GM12891 (cell line): ENCODE measurements around the gene GDPD4.

Source experiments
- PAX5 ChIP-seq: IDR thresholded peaks from 2 replicates; pipeline ENCODE4 v1.6.1; 2011; ENCODE audit warnings: low read length, moderate library complexity, mild to moderate bottlenecking; ENCODE audit not compliant: insufficient read depth, severe bottlenecking
- POLR2A ChIP-seq: IDR thresholded peaks from 2 replicates; pipeline ENCODE4 v1.6.1; 2011; ENCODE audit warnings: low read depth, low read length, control low read depth
- POLR2AphosphoS5 ChIP-seq: IDR thresholded peaks from 2 replicates; pipeline ENCODE4 v1.6.1; 2011; ENCODE audit warnings: low read depth, low read length, control low read depth
- SPI1 ChIP-seq: IDR thresholded peaks from 2 replicates; pipeline ENCODE4 v1.6.1; 2011; ENCODE audit warnings: low read depth, low read length, control low read depth
- TAF1 ChIP-seq: IDR thresholded peaks from 2 replicates; pipeline ENCODE4 v1.6.1; 2011; ENCODE audit warnings: low read depth, low read length, control low read depth

GRCh38 chr11:77213589-77214428 lies 87.7 kb downstream of the GDPD4 start:
- TF ChIP-seq POLR2AphosphoS5 = no peak
- no peak for TF ChIP-seq POLR2A
- no peak for TF ChIP-seq SPI1
- no peak for TF ChIP-seq TAF1
- TF ChIP-seq PAX5 = no peak
